Nephron progenitor cell (in vitro differentiated cells): Measurements from ENCODE around the gene PRR16.

Source experiments
- DNase-seq: peaks from one replicate; pipeline ENCODE4 v3.0.0; 2021
- H3K27ac Mint-ChIP-seq: 2 replicates; pipeline ENCODE4 v1.8.0; 2021; ENCODE audit warnings: mild to moderate bottlenecking, moderate library complexity, mixed read lengths
- H3K27me3 Mint-ChIP-seq: 2 replicates; pipeline ENCODE4 v1.8.0; 2021; ENCODE audit warnings: mild to moderate bottlenecking, low read depth, mixed read lengths; ENCODE audit not compliant: poor library complexity
- H3K36me3 Mint-ChIP-seq: 2 replicates; pipeline ENCODE4 v1.8.0; 2021; ENCODE audit warnings: low read depth, mixed read lengths
- H3K4me1 Mint-ChIP-seq: 2 replicates; pipeline ENCODE4 v1.8.0; 2021; ENCODE audit warnings: mixed read lengths
- H3K4me3 Mint-ChIP-seq: 2 replicates; pipeline ENCODE4 v1.8.0; 2021; ENCODE audit warnings: mild to moderate bottlenecking, moderate library complexity, mixed read lengths
- H3K9me3 Mint-ChIP-seq: 2 replicates; pipeline ENCODE4 v1.8.0; 2021; ENCODE audit warnings: mild to moderate bottlenecking, moderate library complexity, mixed read lengths
- CTCF ChIP-seq: fragments of 200-600 bp; sonication (generic); IDR thresholded peaks from 2 replicates; pipeline ENCODE4 v1.5.0; 2021; ENCODE audit warnings: antibody characterized with exemption

The PRR16 gene

GRCh38 chr5:120479066-120479465 is 15.0 kb downstream of the PRR16 start:
- no peak overlapping the region for H3K27ac Mint-ChIP-seq
- H3K9me3 Mint-ChIP-seq = no peaks in the 10 kb centered on the region
- peaks cover 3% of the 10 kb centered on the region for H3K27me3 Mint-ChIP-seq
- H3K4me1 Mint-ChIP-seq = no peaks in the 10 kb centered on the region
- H3K36me3 Mint-ChIP-seq = no peaks in the 10 kb centered on the region
- DNase-seq = no peak
- TF ChIP-seq CTCF = no peak
- no peak overlapping the region for H3K4me3 Mint-ChIP-seq

GRCh38 chr5:120499876-120500563 is 35.9 kb downstream of the PRR16 start:
- Mint-ChIP-seq H3K9me3 (no peaks in the 10 kb centered on the region), H3K27ac (no peak overlapping the region), H3K36me3 (no peaks in the 10 kb centered on the region), H3K27me3 (no peaks in the 10 kb centered on the region), H3K4me3 (no peak overlapping the region), H3K4me1 (no peaks in the 10 kb centered on the region)
- DNase-seq = no peak
- no peak for TF ChIP-seq CTCF

- no peaks in the 10 kb centered on the region for H3K4me1 Mint-ChIP-seq
- no peak for DNase-seq
- H3K9me3 Mint-ChIP-seq = no peaks in the 10 kb centered on the region
- H3K4me3 Mint-ChIP-seq = no peak overlapping the region
- H3K27me3 Mint-ChIP-seq = no peaks in the 10 kb centered on the region
- no peak overlapping the region for H3K27ac Mint-ChIP-seq
- no peak for TF ChIP-seq CTCF
- H3K36me3 Mint-ChIP-seq = no peaks in the 10 kb centered on the region
Observed at GRCh38 chr5:120502531-120502930, 38.4 kb downstream of the PRR16 start.

- H3K4me1 Mint-ChIP-seq = no peaks in the 10 kb centered on the region
- no peaks in the 10 kb centered on the region for H3K9me3 Mint-ChIP-seq
- TF ChIP-seq CTCF = no peak
- H3K36me3 Mint-ChIP-seq = no peaks in the 10 kb centered on the region
- no peak overlapping the region for H3K27ac Mint-ChIP-seq
- H3K27me3 Mint-ChIP-seq = no peaks in the 10 kb centered on the region
- no peak for DNase-seq
- H3K4me3 Mint-ChIP-seq = no peak overlapping the region
Observed at GRCh38 chr5:120503341-120503740, 39.2 kb downstream of the PRR16 start.

GRCh38 chr5:120504057-120504456 is 40.0 kb downstream of the PRR16 start:
- Mint-ChIP-seq H3K27me3 (no peaks in the 10 kb centered on the region), H3K27ac (no peak overlapping the region), H3K4me1 (no peaks in the 10 kb centered on the region), H3K4me3 (no peak overlapping the region), H3K36me3 (no peaks in the 10 kb centered on the region), H3K9me3 (no peaks in the 10 kb centered on the region)
- TF ChIP-seq CTCF = no peak
- DNase-seq = no peak

- DNase-seq = no peak
- H3K4me1 Mint-ChIP-seq = peaks cover 9% of the 10 kb centered on the region
- H3K4me3 Mint-ChIP-seq = no peak overlapping the region
- H3K27me3 Mint-ChIP-seq = no peaks in the 10 kb centered on the region
- no peak for TF ChIP-seq CTCF
- no peaks in the 10 kb centered on the region for H3K9me3 Mint-ChIP-seq
- no peak overlapping the region for H3K27ac Mint-ChIP-seq
- no peaks in the 10 kb centered on the region for H3K36me3 Mint-ChIP-seq
Observed at GRCh38 chr5:120507197-120507596, 43.1 kb downstream of the PRR16 start.
